Liver (tissue), 3 donors: ENCODE data around the gene FLNB.

ENCODE experiments used
- CTCF ChIP-seq: fragments of 150-350 bp; IDR thresholded peaks from 2 replicates; pipeline ENCODE4 v1.5.1; 2017; ENCODE audit warnings: improper control_type of control experiment, low read depth, low read length; ENCODE audit not compliant: missing input control
- RAD21 ChIP-seq, 2 donors: IDR thresholded peaks; 2 replicates each; pipeline ENCODE4 v1.6.1; 2016; ENCODE audit warnings: antibody characterized with exemption in 2 of 2, mild to moderate bottlenecking in 2 of 2
- REST ChIP-seq: IDR thresholded peaks from 2 replicates; pipeline ENCODE4 v1.6.1; 2016; ENCODE audit warnings: antibody characterized with exemption, mild to moderate bottlenecking
- donor health status: healthy.
- donor health status: healthy.

GRCh38 chr3:57986261-57986660 lies 22.0 kb upstream of the FLNB start:
- no peak for TF ChIP-seq CTCF
- no peak for TF ChIP-seq REST
- no peak for TF ChIP-seq RAD21 (IDR thresholded peaks at IDR 0.05)
